ENCODE measurements around the gene SIRPB1.

DNA sequence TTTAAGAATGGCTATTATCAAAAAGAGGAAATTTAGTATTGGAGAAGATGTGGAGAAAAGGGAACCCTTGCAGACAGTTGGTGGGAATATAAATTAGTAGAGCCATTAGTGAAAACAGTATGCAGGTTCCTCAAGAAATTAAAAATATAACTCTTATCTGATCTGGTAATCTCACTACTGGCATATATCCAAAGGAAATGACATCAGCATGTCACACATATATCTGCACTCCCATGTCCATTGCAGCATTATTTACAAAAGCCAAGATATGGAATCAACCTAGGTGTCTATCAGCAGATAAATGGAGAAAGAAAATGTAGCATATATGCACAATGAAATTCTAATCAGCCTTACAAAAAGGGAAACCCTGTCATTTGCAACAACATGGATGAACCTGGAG is 35.2 kb upstream of the SIRPB1 start:
- TF ChIP-seq, protein P1, sequence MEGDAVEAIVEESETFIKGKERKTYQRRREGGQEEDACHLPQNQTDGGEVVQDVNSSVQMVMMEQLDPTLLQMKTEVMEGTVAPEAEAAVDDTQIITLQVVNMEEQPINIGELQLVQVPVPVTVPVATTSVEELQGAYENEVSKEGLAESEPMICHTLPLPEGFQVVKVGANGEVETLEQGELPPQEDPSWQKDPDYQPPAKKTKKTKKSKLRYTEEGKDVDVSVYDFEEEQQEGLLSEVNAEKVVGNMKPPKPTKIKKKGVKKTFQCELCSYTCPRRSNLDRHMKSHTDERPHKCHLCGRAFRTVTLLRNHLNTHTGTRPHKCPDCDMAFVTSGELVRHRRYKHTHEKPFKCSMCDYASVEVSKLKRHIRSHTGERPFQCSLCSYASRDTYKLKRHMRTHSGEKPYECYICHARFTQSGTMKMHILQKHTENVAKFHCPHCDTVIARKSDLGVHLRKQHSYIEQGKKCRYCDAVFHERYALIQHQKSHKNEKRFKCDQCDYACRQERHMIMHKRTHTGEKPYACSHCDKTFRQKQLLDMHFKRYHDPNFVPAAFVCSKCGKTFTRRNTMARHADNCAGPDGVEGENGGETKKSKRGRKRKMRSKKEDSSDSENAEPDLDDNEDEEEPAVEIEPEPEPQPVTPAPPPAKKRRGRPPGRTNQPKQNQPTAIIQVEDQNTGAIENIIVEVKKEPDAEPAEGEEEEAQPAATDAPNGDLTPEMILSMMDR (IDR thresholded peaks at IDR 0.05 in 2 of 3, conservative IDR thresholded peaks at IDR 0.05 in 1 of 3; ENCODE audit: control insufficient read depth in 2 of 3, extremely low read depth in 1 of 3, insufficient read depth in 1 of 3, low read depth in 3 of 3, low read length in 3 of 3): no peak
- no peak for TF ChIP-seq POLR2A (IDR thresholded peaks at IDR 0.05; ENCODE audit: low read depth, low read length)
- TF ChIP-seq EP300 (IDR thresholded peaks at IDR 0.05; ENCODE audit: borderline replicate concordance in 1 of 2, control insufficient read depth in 1 of 2, low read depth in 2 of 2, low read length in 2 of 2): no peak
- TF ChIP-seq, protein P2, sequence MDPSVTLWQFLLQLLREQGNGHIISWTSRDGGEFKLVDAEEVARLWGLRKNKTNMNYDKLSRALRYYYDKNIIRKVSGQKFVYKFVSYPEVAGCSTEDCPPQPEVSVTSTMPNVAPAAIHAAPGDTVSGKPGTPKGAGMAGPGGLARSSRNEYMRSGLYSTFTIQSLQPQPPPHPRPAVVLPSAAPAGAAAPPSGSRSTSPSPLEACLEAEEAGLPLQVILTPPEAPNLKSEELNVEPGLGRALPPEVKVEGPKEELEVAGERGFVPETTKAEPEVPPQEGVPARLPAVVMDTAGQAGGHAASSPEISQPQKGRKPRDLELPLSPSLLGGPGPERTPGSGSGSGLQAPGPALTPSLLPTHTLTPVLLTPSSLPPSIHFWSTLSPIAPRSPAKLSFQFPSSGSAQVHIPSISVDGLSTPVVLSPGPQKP (IDR thresholded peaks at IDR 0.05; ENCODE audit: low read depth, low read length): no peak
- TF ChIP-seq CHD1 (IDR thresholded peaks at IDR 0.05; ENCODE audit: low read depth, low read length): no peak
- TF ChIP-seq EZH2 (IDR thresholded peaks at IDR 0.05; ENCODE audit: borderline replicate concordance, control insufficient read depth, low read depth, low read length): no peak
- no peak for TF ChIP-seq ZZZ3 (IDR thresholded peaks at IDR 0.05; ENCODE audit: control insufficient read depth, insufficient read length, low read depth)
- TF ChIP-seq, protein P3, sequence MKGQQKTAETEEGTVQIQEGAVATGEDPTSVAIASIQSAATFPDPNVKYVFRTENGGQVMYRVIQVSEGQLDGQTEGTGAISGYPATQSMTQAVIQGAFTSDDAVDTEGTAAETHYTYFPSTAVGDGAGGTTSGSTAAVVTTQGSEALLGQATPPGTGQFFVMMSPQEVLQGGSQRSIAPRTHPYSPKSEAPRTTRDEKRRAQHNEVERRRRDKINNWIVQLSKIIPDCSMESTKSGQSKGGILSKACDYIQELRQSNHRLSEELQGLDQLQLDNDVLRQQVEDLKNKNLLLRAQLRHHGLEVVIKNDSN (IDR thresholded peaks at IDR 0.05; ENCODE audit: borderline replicate concordance, extremely low read length, insufficient read depth, low read depth, low read length): no peak
- no peak for TF ChIP-seq ETV6 (conservative IDR thresholded peaks at IDR 0.05 in 1 of 2, IDR thresholded peaks at IDR 0.05 in 1 of 2; ENCODE audit: borderline replicate concordance in 1 of 2, low read depth in 1 of 2)
- no peak for TF ChIP-seq HDAC2 (IDR thresholded peaks at IDR 0.05)
- no peak for TF ChIP-seq JUND (IDR thresholded peaks at IDR 0.05; ENCODE audit: low read depth, low read length)
- TF ChIP-seq RAD21 (IDR thresholded peaks at IDR 0.05; ENCODE audit: insufficient read depth, low read depth, low read length): no peak
